Skeletal muscle tissue (tissue), 4 donors: Measurements from ENCODE around the gene SEC24A. TPM values are rescaled to one million over a fixed set of nuclear protein-coding genes. Genes with fewer than 3 reads are reported as not detected.
A peak's percentile ranks its signal among the peaks of the same experiment; 100 is the strongest.
"Not testable (repeated sequence)": the region's sequence is repeated elsewhere in the genome, so short reads cannot be mapped to it uniquely, and the experiment has no call there.

ENCODE experiments used
- H3K27ac ChIP-seq: one replicate; pipeline ENCODE4 v1.7.0; 2013; ENCODE audit warnings: mild to moderate bottlenecking, low read depth, low read length, inconsistent platforms
- H3K27me3 ChIP-seq, 3 donors: one replicate each; pipeline ENCODE4 v1.7.0; 2013; ENCODE audit warnings: low read length in 3 of 3; ENCODE audit not compliant: control insufficient read depth in 3 of 3, insufficient read depth in 3 of 3
- H3K36me3 ChIP-seq, 3 donors: one replicate each; pipeline ENCODE4 v1.7.0; 2013; ENCODE audit warnings: low read length in 3 of 3; ENCODE audit not compliant: control insufficient read depth in 3 of 3, insufficient read depth in 3 of 3
- H3K4me1 ChIP-seq, 3 donors: one replicate each; pipeline ENCODE4 v1.7.0; 2013; ENCODE audit warnings: low read length in 3 of 3, mild to moderate bottlenecking in 3 of 3; ENCODE audit not compliant: control insufficient read depth in 3 of 3, insufficient read depth in 3 of 3
- H3K4me3 ChIP-seq, 3 donors: one replicate each; pipeline ENCODE4 v1.7.0; 2013; ENCODE audit warnings: low read length in 3 of 3
- H3K9ac ChIP-seq, 3 donors: one replicate each; pipeline ENCODE4 v1.7.0; 2013; ENCODE audit warnings: low read length in 3 of 3, mild to moderate bottlenecking in 3 of 3, moderate library complexity in 2 of 3, low read depth in 1 of 3
- H3K9me3 ChIP-seq, 3 donors: one replicate each; pipeline ENCODE4 v1.7.0; 2013; ENCODE audit warnings: low read length in 3 of 3; ENCODE audit not compliant: control insufficient read depth in 3 of 3
- total RNA-seq: library from RNA; depleted of rRNA; stranded (reverse); fragments of >200 nt; gene quantifications from one replicate; pipeline ENCODE4 v1.2.3, GENCODE V29; 2014
- donor health status: Osteomylitis.

The SEC24A gene
- total RNA-seq, 1 donor from 2014 or later = 20.9 TPM

DNA sequence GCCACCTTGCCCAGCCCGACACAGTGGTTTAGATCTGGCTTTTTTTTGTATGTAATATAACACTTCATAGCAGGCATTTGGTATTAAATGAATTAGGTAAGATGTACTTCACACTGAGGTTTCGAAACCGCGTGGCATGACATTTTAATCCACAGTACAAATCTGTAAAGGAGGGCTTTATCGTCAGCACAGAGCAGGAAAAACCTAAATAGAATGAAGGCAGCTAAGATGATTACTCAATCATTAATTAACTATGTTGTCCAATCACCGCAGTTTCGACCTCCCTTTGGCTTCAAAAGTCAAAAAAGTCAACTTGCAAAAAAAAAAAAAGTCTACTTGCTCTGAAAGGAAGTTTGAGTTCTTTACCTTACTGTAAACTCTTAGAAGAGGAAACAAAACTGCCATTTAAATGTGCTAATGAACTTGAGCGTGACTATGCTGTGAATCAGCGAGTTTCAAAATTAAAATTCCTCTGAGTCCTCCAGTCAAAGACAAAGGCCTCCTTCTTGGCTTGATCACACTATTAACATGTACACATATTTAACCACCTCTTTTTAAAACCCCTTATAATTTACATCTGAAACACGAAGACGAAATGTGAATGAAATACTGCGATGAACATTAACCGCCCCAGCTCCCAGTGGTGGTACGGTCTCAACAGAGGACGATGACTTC is 698 bp upstream of the SEC24A start:
- Histone ChIP-seq H3K4me1 (peaks cover 12 to 14% (median 13%) of the 10 kb centered on the region in 3 donors), H3K4me3 (peak overlapping the region; percentile 94 to 98 (median 94)), H3K9ac (peak overlapping the region; percentile 97 to 99 (median 98)), H3K27ac (peak overlapping the region; percentile 98), H3K36me3 (no peaks in the 10 kb centered on the region), H3K9me3 (no peaks in the 10 kb centered on the region), H3K27me3 (no peaks in the 10 kb centered on the region)

DNA sequence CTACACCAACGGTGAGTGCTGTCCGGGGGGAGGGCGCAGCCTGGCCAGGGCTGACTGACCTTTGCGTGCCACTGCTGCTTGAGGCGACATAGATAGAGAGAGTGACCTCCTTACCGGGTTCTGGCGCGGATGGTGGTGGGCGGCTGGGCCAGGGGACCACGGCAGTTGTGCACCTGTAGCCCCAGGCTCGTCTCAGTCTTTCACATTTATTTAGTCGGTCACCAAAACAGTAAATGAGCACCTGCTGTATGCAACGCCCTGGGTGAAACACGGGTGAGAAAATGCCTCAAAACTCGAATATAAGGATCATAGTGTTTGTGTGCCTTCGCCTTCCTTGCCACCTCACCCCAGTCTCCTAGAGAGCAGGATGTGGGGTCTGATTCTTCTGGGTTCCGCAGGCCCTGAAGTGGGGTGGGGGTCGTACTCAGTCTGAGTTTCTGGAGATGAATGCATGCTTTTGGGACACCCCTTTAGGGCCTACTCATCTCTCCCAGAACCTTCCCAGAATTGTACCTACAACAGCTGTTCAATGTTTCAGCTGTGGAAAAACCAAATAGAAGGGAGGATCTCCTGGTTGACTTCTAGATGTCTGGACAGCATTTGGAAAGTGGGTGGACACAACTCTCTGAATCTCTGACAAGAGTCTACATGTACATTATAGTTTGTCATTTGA is 714 bp downstream of the SEC24A start:
- H3K36me3 ChIP-seq = peaks cover 0 to 2% (median 0%) of the 10 kb centered on the region in 3 donors
- H3K9me3 ChIP-seq = no peaks in the 10 kb centered on the region
- peak overlapping the region; percentile 94 to 98 (median 94) for H3K4me3 ChIP-seq
- H3K27me3 ChIP-seq = no peaks in the 10 kb centered on the region
- peaks cover 12 to 14% (median 13%) of the 10 kb centered on the region in 3 donors for H3K4me1 ChIP-seq
- H3K9ac ChIP-seq = peak overlapping the region; percentile 97 to 99 (median 98)
- peak overlapping the region; percentile 98 for H3K27ac ChIP-seq

DNA sequence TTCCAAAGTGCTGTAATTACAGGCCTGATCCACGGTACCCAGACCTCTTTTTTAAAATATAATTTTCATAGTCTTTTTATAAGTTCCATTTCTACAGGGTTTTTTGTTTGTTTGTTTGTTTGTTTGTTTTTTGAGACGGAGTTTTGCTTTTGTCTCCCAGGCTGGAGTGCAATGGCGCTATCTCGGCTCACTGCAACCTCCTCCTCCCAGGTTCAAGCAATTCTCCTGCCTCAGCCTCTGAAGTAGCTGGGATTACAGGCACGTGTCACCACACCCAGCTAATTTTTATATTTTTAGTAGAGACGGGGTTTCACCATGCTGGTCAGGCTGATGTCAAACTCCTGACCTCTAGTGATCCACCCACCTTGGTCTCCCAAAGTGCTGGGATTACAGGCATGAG is 2.1 kb downstream of the SEC24A start:
- not testable (repeated sequence) for H3K36me3 ChIP-seq, H3K27ac ChIP-seq, H3K9me3 ChIP-seq, H3K27me3 ChIP-seq
- peak overlapping the region in 1 of 3 donors; percentile 94 for H3K4me3 ChIP-seq
- peaks cover 12 to 14% (median 13%) of the 10 kb centered on the region in 3 donors for H3K4me1 ChIP-seq
- H3K9ac ChIP-seq = peak overlapping the region in 2 of 3 donors; percentile 0 to 97

DNA sequence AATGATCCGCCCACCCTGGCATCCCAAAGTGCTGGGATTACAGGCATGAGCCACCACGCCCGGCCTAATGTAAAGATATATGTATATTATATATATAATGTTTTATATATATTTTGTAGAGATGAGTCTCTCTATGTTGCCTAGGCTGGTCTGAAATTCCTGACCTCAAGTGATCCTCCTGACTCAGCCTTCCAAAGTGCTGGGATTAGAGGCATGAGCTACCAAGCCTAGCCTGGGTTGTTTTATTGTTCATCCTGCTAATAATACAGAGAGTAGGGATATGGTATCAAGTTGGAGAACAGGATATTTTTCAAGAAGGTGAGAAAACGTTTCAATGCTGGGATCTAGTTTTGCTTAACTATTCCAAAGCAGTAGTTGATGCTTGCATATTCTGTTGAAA is 2.9 kb downstream of the SEC24A start:
- Histone ChIP-seq H3K27ac (no peak overlapping the region), H3K4me3 (no peak overlapping the region), H3K9ac (no peak overlapping the region), H3K36me3 (peaks cover 0 to 2% (median 0%) of the 10 kb centered on the region in 3 donors), H3K9me3 (no peaks in the 10 kb centered on the region), H3K4me1 (peaks cover 12 to 14% (median 13%) of the 10 kb centered on the region in 3 donors), H3K27me3 (no peaks in the 10 kb centered on the region)

DNA sequence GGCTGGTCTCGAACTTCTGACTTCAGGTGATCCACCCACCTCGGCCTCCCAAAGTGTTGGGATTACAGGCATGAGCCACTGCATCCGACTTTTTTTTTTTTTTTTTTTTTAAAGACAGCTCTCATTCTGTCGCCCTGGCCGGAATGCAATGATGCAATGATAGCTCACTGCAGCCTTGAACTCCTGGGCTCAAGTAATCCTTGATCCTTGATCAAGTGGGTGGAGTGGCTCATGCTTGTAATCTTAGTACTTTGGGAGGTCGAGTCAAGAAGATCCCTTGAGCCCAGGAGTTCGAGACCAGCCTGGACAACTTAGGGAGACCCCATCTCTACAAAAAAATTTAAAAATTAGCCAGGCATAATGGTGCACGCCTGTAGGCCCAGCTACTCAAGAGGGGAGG is 8.1 kb downstream of the SEC24A start:
- H3K4me1 ChIP-seq = peaks cover 0 to 1% (median 0%) of the 10 kb centered on the region in 3 donors
- no peak overlapping the region for H3K27ac ChIP-seq
- H3K27me3 ChIP-seq = no peaks in the 10 kb centered on the region
- H3K9me3 ChIP-seq = no peaks in the 10 kb centered on the region
- peaks cover 3 to 9% (median 6%) of the 10 kb centered on the region in 3 donors for H3K36me3 ChIP-seq
- H3K9ac ChIP-seq = no peak overlapping the region
- H3K4me3 ChIP-seq = no peak overlapping the region

DNA sequence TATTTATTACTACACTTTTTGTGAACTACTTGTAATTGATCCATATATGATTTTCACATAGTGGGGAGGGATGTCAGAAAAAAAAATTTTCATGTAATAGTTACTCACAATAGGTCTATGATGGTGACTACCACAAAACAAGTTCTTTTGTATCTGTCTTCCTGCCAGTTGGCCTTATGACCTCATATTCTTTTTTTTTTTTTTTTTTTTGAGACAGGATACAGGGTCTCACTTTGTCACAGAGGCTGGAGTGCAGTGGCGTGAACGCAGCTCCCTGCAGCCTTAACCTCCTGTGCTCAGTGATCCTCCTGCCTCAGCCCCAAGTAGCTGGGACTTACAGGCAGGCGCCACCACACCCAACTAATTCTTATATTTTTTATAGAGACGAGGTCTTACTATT is 10.9 kb downstream of the SEC24A start:
- Histone ChIP-seq H3K27me3 (no peaks in the 10 kb centered on the region), H3K9ac (no peak overlapping the region), H3K4me1 (no peaks in the 10 kb centered on the region), H3K36me3 (peaks cover 7 to 15% (median 12%) of the 10 kb centered on the region in 3 donors), H3K27ac (no peak overlapping the region), H3K9me3 (no peaks in the 10 kb centered on the region), H3K4me3 (no peak overlapping the region)

DNA sequence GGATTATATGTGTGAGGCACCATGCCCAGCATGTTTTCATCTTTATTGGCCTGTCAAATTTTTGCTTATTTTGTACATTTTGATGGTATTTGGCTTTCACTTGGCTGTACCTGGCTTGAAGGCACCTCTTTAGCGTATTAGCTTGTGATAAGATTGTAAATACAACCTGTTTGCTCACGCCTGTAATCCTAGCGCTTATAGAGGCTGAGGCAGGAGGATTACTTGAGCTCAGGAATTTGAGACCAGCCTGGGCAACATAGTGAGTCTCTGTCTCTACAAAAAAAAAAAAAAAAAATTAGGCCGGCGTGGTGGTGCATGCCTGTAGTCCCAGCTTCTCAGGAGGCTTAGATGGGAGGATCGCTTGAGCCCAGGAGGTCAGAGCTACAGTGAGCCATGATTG is 11.3 kb downstream of the SEC24A start:
- H3K27me3 ChIP-seq = no peaks in the 10 kb centered on the region
- H3K36me3 ChIP-seq = peaks cover 7 to 15% (median 12%) of the 10 kb centered on the region in 3 donors
- H3K9ac ChIP-seq = no peak overlapping the region
- no peak overlapping the region for H3K27ac ChIP-seq
- H3K4me3 ChIP-seq = no peak overlapping the region
- H3K4me1 ChIP-seq = no peaks in the 10 kb centered on the region
- H3K9me3 ChIP-seq = no peaks in the 10 kb centered on the region

DNA sequence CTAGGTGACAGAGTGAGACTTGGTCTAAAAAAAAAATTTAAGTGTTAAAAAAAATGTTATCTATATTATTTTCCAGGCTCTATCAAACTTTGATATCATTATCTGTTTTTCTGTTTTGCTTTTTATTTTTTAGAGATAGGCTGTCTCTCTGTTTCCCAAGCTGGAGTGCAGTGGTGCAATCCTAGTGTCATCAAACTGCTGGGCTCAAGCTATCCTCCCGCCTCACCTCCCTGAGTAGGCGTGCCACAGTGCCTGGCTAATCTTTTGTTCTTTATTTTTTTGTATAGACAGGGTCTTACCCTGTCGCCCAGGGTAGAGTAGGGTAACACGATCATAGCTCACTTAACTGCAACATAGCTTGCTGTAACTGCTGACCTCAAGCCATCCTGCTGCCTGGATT is 14.4 kb downstream of the SEC24A start:
- H3K4me1 ChIP-seq = no peaks in the 10 kb centered on the region
- H3K36me3 ChIP-seq = peaks cover 7 to 26% (median 12%) of the 10 kb centered on the region in 3 donors

DNA sequence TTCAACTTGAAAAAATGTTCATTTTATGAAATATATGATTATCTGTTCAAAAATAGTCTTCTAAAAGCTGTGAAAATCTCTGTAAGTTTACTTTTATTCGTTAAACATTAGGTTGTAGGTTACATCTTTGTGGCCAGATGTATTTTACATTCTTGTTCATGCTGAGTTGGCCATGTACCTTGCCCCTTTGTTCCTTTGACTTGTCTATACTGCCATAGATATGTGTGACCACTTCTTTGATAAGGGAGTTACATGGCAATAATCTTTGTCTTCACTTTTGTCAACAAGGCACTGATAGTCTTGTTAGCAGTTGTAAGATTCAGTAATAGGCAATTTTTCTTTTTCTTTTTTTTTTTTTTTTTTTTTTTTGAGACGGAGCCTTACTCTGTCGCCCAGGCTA is 15.9 kb downstream of the SEC24A start:
- Histone ChIP-seq H3K9ac (no peak overlapping the region), H3K4me3 (no peak overlapping the region), H3K9me3 (no peaks in the 10 kb centered on the region), H3K4me1 (no peaks in the 10 kb centered on the region), H3K27ac (no peak overlapping the region), H3K36me3 (peaks cover 7 to 26% (median 14%) of the 10 kb centered on the region in 3 donors), H3K27me3 (no peaks in the 10 kb centered on the region)

More for the DNA sequence above, 14.4 kb downstream of the SEC24A start:
- Histone ChIP-seq H3K27ac (no peak overlapping the region), H3K4me3 (no peak overlapping the region), H3K9ac (no peak overlapping the region), H3K27me3 (no peaks in the 10 kb centered on the region), H3K9me3 (no peaks in the 10 kb centered on the region)

DNA sequence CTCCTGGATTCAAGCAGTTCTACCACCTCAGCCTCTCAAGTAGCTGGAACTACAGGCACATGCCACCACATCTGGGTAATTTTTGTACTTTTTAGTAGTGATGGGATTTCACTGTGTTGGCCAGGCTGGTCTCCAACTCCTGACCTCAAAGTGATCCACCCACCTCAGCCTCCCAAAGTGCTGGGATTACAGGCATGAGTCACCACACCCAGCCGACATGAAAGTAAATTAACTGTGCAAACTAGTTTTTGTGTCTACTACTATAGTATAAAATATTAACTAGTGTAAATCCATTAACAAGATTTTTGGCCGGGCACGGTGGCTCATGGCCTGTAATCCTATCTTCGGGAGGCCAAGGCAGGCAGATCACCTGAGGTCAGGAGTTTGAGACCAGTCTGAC is 25.0 kb downstream of the SEC24A start:
- H3K36me3 ChIP-seq = peaks cover 36 to 47% (median 41%) of the 10 kb centered on the region in 3 donors
- not testable (repeated sequence) for H3K9me3 ChIP-seq, H3K27ac ChIP-seq, H3K4me1 ChIP-seq, H3K27me3 ChIP-seq, H3K4me3 ChIP-seq, H3K9ac ChIP-seq
